HG03159 (cell line): ENCODE results near the gene UQCRHL.

Source experiments
- ATAC-seq: cut with Tn5 transposase; IDR thresholded peaks from one replicate; pipeline ENCODE4 v1.9.1; 2021; ENCODE audit warnings: mild to moderate bottlenecking, moderate library complexity; ENCODE audit not compliant: unreplicated experiment

UQCRHL gene

GRCh38 chr1:15758953-15759661 is 48.3 kb downstream of the UQCRHL start:
- ATAC-seq: no peak

- no peak for ATAC-seq
Measured at GRCh38 chr1:15758343-15758931, 49.0 kb downstream of the UQCRHL start, which contains the start of gene FBLIM1. Gene FBLIM1, plus strand, starts transcription at chr1:15758795. Its CDS starts 6,189 bp downstream, at chr1:15764984.

DNA sequence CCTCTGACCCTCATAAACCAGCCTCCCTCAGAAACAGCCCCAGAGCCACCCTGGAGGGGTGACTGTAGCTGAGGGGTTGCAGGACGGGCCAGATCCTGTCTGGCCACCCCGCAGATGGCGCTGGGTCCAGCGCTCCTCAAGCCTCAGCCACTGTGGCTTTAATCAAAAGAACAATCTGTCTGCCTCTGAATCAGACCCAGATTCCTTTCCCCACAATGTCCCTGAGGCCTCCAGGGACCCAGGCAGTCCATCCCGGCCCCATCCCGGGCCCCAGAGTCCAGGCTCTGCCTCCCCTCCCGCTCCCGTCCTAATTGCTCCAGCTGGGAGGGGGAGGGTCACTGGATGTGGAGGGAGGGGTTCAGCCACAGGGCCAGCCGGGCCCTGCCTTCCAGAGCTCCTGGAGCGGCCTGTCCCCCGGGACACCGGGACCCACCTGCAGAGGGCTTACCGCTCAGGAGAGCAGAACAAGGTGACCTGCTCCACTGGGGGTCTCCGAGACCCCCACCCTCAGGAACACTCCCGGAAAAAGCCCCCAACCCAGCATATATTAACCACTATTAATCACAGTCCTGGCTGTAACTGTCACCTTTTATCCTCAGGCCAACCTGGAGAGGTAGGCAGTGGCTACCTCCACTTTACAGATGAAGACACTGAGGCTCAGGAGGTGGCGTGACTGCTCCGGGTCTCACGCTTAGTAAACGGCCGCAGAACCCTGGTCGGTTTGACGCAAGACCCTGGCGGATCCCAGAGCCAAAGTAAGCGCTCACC is 49.7 kb downstream of the UQCRHL start:
- no peak for ATAC-seq
